AG04450 (cell line): Measurements from ENCODE around the gene HELZ. TPM values are rescaled to one million over a fixed set of nuclear protein-coding genes. Genes with fewer than 3 reads are reported as not detected.

ENCODE experiments used
- CTCF ChIA-PET: fragments of 300-600, 350-600 bp; formaldehyde crosslinking; extraction: SDS; loops from one replicate; lab custom pipeline; 2022; ENCODE audit warnings: antibody characterized with exemption, inconsistent platforms; lab: Charles Lee
- POLR2A ChIA-PET: fragments of 350-600 bp; formaldehyde crosslinking; extraction: SDS; loops from one replicate; lab custom pipeline; 2021; ENCODE audit warnings: antibody characterized with exemption, inconsistent platforms; lab: Yijun Ruan, JAX
- DNase-seq: peaks from one replicate; pipeline ENCODE4 v3.0.0-alpha.2; 2011; ENCODE audit warnings: low read depth, low spot score
- H3K27ac ChIP-seq: one replicate; pipeline ENCODE4 v1.5.1; 2012; ENCODE audit warnings: low read depth, low read length, control low read depth
- H3K27me3 ChIP-seq: one replicate; pipeline ENCODE4 v1.6.0; 2012; ENCODE audit warnings: low read length; ENCODE audit not compliant: control insufficient read depth, insufficient read depth
- H3K4me3 ChIP-seq: 2 replicates; pipeline ENCODE4 v1.5.1; 2011; ENCODE audit warnings: mild to moderate bottlenecking, low read depth, low read length, control low read depth
- H3K9me3 ChIP-seq: 2 replicates; pipeline ENCODE4 v1.5.1; 2012; ENCODE audit warnings: low read length; ENCODE audit not compliant: control insufficient read depth, insufficient read depth
- polyA plus RNA-seq: library from polyadenylated mRNA; depleted of rRNA; stranded (reverse); fragments of >200 nt; gene quantifications from 2 replicates; pipeline ENCODE4 v1.2.3, GENCODE V29; 2011
- TF ChIP-seq, protein P1 (sequence below): IDR thresholded peaks from 2 replicates; pipeline ENCODE4 v1.5.1; 2011; ENCODE audit warnings: low read depth, low read length, control low read depth, inconsistent platforms

The HELZ gene
- polyA plus RNA-seq, 1 experiment, result 28.2 TPM

GRCh38 chr17:67248291-67248690 lies 3.3 kb upstream of the HELZ start:
- Histone ChIP-seq H3K9me3 (no peaks in the 10 kb centered on the region; the same call in 1 of the 2 replicates), H3K27ac (no peak overlapping the region), H3K27me3 (no peaks in the 10 kb centered on the region), H3K4me3 (no peak overlapping the region)
- POLR2A ChIA-PET, result no interaction called here
- TF ChIP-seq, protein P1, sequence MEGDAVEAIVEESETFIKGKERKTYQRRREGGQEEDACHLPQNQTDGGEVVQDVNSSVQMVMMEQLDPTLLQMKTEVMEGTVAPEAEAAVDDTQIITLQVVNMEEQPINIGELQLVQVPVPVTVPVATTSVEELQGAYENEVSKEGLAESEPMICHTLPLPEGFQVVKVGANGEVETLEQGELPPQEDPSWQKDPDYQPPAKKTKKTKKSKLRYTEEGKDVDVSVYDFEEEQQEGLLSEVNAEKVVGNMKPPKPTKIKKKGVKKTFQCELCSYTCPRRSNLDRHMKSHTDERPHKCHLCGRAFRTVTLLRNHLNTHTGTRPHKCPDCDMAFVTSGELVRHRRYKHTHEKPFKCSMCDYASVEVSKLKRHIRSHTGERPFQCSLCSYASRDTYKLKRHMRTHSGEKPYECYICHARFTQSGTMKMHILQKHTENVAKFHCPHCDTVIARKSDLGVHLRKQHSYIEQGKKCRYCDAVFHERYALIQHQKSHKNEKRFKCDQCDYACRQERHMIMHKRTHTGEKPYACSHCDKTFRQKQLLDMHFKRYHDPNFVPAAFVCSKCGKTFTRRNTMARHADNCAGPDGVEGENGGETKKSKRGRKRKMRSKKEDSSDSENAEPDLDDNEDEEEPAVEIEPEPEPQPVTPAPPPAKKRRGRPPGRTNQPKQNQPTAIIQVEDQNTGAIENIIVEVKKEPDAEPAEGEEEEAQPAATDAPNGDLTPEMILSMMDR, result no peak
- CTCF ChIA-PET, result no interaction called here
- no peak for DNase-seq

- H3K9me3 ChIP-seq, result no peaks in the 10 kb centered on the region; the same call in 1 of the 2 replicates
- no peak overlapping the region for H3K27ac ChIP-seq
- DNase-seq, result no peak
- TF ChIP-seq, protein P1, result no peak
- H3K4me3 ChIP-seq, result no peak overlapping the region
- ChIA-PET CTCF (no interaction called here), POLR2A (no interaction called here)
- no peaks in the 10 kb centered on the region for H3K27me3 ChIP-seq
Measured at GRCh38 chr17:67247416-67247900, 2.5 kb upstream of the HELZ start.

- no peak for DNase-seq
- Histone ChIP-seq H3K4me3 (peak overlapping the region; percentile 82), H3K27ac (no peak overlapping the region), H3K9me3 (no peaks in the 10 kb centered on the region; the same call in 1 of the 2 replicates), H3K27me3 (no peaks in the 10 kb centered on the region)
- TF ChIP-seq, protein P1, result no peak
- POLR2A ChIA-PET, result no interaction called here
- CTCF ChIA-PET, result no interaction called here
Measured at GRCh38 chr17:67246653-67247415, 1.8 kb upstream of the HELZ start.

DNA sequence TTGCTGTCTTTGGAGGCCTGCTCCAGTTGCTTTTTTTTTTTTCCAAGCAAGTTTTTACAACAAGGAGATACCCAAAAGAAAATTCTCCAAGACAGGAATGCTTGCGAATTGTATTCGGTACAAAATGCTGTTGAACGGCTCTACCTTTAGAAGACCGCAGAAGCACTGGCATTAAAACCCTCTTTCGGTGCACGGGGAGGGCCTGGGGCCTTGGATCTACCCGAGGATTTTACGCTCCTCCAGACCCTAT lies 1.3 kb upstream of the HELZ start:
- Histone ChIP-seq H3K4me3 (peak overlapping the region; percentile 82), H3K9me3 (no peaks in the 10 kb centered on the region; the same call in 1 of the 2 replicates), H3K27me3 (no peaks in the 10 kb centered on the region), H3K27ac (no peak overlapping the region)
- POLR2A ChIA-PET, result no interaction called here
- TF ChIP-seq, protein P1, result no peak
- CTCF ChIA-PET, result no interaction called here
- no peak for DNase-seq

GRCh38 chr17:67245694-67246402 lies 852 bp upstream of the HELZ start:
- DNase-seq, result no peak
- Histone ChIP-seq H3K27me3 (no peaks in the 10 kb centered on the region), H3K27ac (peak overlapping the region; percentile 31), H3K4me3 (peak overlapping the region; percentile 82), H3K9me3 (no peaks in the 10 kb centered on the region; the same call in 1 of the 2 replicates)
- ChIA-PET POLR2A (no interaction called here), CTCF (no interaction called here)
- TF ChIP-seq, protein P1, result no peak
